C4-2B (cell line): ENCODE measurements around the gene TUBGCP2.

Source experiments
- CTCF ChIP-seq: fragments of 450-650 bp; conservative IDR thresholded peaks from 2 replicates; pipeline ENCODE4 v1.5.1; 2017; ENCODE audit warnings: mild to moderate bottlenecking
- ZFX ChIP-seq: fragments of 450-650 bp; IDR thresholded peaks from 2 replicates; pipeline ENCODE4 v1.6.1; 2017

- TF ChIP-seq CTCF: peak; percentile 29
- no peak for TF ChIP-seq ZFX
These were observed 538 bp upstream of the TUBGCP2 start for GRCh38 chr10:133309100-133309719.
